Epidermal melanocyte (primary cell): ENCODE data around the gene HSPG2.

Experiments used
- DNase-seq: peaks from one replicate; pipeline ENCODE4 v3.0.0; 2011; ENCODE audit warnings: low spot score; ENCODE audit not compliant: insufficient read length

The HSPG2 gene

GRCh38 chr1:21899267-21899810 is 37.8 kb downstream of the HSPG2 start:
- no peak for DNase-seq

DNA sequence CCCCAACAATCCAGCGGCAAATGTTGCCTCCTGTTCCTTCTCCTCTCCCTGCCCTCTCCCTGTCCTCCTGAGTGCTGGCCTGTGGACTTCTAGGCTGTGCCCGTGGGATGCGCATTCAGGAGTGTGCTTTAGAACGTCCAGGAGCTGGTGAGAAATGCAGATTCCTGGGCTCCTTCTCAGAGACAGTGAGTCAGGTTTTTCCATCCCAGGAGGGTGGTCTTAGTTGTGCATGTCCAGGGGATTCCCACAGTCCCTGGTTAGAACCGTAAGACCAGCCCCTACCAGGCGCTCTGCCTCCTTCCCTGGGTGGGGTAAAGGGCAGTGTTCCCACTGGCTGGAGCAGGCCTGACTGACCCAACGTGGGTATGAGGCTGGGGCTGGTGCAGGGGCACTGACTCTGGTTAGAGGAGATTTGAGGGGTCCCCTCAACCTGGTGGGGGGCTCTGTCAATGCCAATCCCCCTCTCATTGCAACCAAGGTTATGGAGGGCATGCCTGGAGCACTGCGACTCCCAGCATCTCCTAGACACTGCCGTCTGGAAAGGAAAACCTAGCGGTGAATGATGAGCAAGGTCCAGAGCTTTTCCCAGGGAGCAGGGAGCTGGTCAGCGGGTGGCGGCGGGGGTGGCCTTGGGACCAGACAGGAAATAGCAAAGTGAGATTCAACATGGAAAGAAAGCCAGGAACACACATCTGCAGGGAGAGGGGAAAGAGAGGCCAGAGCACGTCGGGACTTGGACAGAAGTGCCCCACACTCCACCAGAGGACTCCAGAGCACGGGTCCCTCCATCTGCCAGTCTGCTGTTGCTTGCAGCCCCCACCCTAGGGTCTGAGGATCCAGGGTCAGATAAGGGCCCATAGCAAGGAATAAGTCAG is 38.5 kb downstream of the HSPG2 start:
- no peak for DNase-seq

GRCh38 chr1:21897844-21898243 is 39.3 kb downstream of the HSPG2 start:
- no peak for DNase-seq

DNA sequence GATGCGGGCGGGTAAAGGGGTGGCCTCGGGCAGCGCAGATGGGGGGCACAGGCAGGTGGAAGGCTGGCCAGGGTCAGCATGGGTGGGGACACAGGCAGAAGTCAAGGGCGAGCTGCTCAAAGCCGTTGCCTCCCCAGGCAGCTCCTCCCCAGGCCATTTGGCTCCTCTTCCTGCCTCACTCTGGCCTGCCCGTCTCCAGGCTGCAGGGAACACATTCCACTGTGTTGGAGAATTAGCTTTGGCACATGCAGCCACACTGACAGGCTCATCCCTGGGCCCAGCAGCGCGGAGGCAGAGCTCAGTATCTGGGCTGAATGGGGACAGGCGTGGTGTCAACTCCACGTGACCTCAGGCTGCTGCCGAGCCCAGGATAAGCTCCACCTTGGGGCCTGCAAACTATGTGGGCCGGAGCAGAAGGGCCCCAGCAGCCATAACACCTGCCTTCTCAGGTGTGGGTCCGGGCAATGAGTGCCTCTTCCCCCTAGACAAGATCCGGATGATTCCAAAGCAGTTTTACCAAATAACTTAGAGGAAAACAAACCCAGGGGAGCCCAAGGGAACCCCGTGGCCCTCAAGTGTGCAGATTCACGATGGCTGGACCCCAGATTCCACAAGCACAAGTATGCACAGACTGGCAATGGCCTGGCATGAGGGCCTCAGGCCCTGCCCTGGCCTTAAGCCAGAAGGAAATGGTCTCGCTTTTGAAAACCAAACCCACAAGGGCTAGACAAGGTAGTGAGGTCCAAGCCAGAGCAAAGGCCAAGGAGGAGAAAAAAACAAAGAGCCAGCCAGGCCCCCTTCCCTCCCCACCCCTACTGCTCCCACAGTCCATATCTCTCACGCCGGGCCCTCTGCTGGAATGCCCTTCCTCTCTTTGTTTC is 40.2 kb downstream of the HSPG2 start:
- no peak for DNase-seq

GRCh38 chr1:21896026-21896425 is 41.1 kb downstream of the HSPG2 start:
- DNase-seq: no peak

GRCh38 chr1:21894034-21894881 is 42.9 kb downstream of the HSPG2 start:
- no peak for DNase-seq

DNA sequence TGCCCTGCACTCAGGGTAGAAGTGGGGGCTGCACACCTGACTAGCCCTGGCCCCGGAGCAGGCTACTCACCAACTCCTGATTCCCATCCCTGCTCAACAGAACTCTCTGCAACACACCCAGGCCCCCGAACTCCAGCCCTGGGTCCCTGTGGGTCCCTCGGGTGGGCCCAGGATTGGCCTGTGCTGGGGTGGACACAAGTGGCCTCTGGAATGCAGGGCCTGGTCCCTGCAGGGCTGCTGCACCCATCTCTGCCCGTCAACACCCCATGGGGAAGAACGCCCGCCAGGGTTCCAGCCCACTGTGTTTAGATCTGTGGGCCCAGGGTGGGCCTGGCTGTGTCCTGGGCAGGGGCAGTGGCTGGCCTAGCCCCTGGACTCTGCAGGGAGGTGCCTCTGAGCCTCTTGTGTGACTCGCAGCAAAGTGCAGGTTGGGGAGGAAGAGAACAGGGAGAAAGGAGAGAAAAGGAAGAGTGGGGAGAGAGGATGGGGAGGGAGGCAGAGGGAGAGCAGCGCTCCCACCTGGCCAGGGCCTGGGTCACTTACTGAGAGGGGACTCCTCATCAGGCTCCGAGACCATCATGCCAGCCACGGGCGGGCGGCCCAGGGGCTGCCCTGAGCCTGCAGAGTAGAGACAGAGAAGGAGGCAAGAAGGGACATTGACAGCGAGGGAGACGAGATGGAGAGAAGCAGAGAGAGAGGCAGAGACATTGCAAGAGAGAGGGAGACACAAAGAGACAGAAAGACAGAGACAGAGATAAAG is 43.9 kb downstream of the HSPG2 start:
- no peak for DNase-seq

GRCh38 chr1:21891621-21892479 is 45.3 kb downstream of the HSPG2 start:
- DNase-seq: no peak

- no peak for DNase-seq
These were observed 46.0 kb downstream of the HSPG2 start for GRCh38 chr1:21891081-21891480.

- no peak for DNase-seq
These were observed 48.6 kb downstream of the HSPG2 start for GRCh38 chr1:21888500-21888899.

DNA sequence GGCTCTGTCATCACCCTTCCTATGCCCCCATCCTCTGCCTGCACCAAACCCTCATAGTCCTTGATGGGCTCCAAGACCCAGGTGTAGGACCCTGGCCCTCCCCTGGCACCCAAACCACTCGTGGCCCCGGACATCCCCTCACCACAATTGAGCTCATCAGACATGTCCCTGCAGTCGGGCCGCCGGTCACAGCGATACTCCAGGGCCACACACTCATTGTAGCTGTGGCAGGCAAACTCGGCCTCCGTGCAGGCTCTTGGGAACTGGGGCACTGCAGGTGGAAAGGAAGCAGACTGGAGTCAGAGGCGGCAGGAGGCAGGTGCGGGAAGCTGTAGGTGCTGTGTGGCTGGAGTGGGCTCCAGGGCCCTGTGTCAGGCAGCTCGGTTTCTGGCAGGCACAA is 49.3 kb downstream of the HSPG2 start:
- DNase-seq: no peak

DNA sequence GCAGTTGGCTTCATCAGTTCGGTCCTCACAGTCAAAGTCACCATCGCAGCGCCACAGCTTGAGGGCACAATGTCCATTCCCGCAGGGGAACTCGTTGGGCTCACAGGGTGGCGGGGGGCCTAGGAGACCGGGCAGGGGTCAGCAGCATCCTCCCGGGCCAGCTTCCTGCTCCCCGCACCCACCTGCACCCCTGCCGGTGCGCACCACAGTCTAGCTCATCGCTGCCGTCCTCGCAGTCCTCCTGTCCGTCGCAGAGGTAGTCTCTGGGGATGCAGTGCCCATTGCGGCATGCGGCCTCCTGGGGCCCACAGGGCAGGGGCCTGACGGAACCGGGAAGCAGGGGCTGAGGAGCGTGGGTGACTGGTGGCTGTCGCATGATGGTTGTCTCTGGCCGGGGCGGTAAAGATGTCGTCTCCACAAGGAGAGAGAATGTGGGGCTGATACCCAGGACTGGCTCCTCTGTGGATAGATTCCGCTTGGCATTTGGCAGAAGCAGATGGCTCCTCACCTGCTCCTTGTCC is 49.8 kb downstream of the HSPG2 start:
- DNase-seq: no peak

DNA sequence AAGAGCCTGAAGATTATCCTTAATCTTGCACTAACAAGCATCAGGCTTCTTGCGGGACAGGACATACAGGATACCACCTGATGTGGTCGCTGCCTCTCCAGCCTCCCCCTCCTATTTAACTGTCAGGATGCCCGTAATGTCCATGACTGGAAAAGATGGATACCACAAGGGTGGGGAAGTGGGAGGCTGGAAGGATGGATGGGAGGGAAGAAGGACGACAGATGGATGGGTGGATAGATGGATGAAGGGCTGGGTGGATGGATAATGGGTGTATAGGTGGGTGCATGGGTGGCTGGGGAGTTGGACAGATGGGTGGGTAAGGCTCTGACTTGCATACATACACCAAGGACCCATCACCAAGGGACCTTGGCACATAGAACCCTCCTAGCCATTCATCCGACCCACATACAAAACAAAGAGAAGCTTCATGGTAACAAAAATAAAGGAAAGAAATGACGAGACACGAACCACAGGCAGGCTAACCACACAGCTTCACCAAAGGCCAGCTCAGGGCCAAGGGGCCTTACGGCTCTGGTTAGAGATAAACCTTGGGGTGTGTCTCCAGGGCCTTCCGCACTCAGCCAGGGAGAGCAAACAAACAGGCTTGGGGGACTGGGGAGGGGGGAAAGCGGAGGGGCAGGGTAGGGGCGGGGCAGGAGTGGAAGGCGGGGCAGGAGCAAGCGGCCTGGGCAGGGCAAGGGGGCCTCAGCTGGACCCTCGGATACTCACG is 50.5 kb downstream of the HSPG2 start:
- DNase-seq: no peak

DNA sequence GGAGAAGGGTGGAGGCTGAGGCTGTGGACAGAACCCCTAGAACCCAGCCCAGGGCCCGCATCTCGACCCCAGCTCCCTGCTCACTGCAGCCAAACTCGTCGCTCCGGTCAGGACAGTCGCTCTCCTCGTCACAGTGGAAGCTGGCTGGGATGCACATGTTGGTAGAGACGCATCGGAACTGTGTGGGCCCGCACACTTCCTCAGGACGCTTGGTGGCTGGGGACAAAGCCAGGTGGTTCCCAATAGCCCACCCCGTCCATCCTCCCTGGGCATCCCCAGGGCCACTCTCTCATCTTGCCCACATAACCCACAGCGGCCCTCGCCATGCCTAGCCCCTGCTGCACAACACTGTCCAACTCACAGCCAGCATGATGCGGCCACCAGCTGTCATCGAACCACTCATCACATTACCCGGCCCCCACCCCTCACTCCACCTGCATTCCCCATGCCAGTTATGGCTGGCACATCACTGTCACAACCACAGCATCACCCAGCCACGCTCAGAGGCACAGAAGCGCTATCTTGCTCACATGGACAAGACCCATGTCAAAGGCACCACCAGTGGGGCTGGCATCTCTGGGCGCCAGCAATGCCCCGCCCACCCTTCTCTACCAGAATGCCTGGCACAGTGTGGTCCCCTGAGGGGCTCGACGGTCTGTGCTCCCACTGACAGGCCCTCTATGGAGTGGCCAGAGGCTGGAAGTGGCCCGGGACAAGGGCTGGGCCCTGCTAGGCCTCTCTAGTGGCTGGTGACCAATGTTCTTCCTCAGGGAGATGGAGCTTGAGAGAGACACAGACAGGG is 51.7 kb downstream of the HSPG2 start:
- no peak for DNase-seq

DNA sequence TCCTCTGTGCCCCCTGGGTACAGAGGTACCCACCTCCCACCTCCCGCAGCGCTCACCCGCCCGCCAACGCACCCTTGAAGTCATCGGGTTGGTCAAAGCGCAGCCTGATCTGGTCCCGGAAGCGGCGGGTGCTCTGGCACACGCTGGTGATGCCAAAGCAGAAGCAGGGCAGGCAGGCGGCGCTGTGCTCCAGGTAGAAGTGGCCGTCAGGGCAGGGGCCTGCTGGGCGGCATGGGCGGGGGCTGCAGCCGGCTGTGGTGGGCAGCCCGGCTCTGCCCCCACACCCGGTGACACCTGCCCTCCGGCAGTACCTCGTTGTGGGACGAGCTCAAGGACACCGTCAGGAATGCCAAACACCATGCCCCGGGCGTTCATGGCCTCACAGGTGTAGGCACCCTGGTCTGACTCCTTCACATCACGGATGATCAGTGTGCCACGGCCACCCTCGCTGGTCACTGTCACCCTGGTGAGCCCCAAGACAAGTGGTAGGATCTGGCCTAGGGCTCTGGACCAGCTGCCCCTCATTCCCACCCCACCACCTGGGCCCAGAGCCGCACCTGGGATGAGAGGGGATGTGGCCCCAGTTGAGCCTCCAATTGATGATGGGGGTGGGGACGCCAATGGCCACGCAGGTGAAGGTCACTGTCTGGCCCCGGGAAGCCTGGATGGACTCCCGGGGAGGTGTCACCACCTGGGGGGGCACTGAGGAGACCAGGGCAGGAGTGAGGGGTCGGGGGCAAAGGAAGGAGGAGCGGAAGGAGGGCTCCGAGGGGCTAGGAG is 52.5 kb downstream of the HSPG2 start:
- DNase-seq: no peak

GRCh38 chr1:21882721-21883415 is 54.2 kb downstream of the HSPG2 start:
- no peak for DNase-seq
